Suprapubic skin (tissue), 4 donors: Measurements from ENCODE around the gene AXDND1.

Source experiments
- POLR2A ChIP-seq, 2 donors: fragments of 450-650 bp; IDR thresholded peaks; one replicate each; pipeline ENCODE4 v1.6.1; 2017; ENCODE audit warnings: antibody characterized with exemption in 2 of 2, mild to moderate bottlenecking in 2 of 2, moderate library complexity in 2 of 2
- POLR2AphosphoS5 ChIP-seq, 3 donors: sonication (generic); formaldehyde crosslinking; IDR thresholded peaks; one replicate each; pipeline ENCODE4 v1.6.1; 2017; ENCODE audit warnings: antibody characterized with exemption in 3 of 3
- TF ChIP-seq, protein P1 (sequence below), 2 donors: fragments of 200-600 bp in 1 of 2; fragments of 450-650 bp in 1 of 2; sonication (generic) in 1 of 2; IDR thresholded peaks; one replicate each; pipeline ENCODE4 v1.5.1; 2016 to 2019; ENCODE audit warnings: antibody characterized with exemption in 2 of 2, mild to moderate bottlenecking in 1 of 2, moderate library complexity in 1 of 2

DNA sequence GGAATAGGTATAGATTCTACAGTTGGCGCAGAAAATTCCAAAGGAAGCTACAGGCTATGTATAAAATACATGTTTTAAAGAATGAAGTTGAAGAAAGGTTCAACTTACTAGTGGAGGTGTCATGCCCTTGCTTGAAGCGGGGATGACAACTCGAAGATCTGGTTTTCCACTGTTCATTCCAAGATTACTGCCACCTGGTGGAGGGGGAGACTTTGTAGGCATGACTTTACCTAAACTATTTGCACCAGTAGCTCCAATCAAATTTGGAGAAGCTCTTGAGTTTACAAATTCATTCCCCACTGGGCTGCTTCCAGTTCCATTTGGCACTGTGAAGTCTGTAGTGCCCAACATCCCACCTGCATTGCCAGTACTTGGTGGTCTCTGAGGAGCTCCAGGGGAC is 81.7 kb downstream of the AXDND1 start:
- TF ChIP-seq, protein P1, sequence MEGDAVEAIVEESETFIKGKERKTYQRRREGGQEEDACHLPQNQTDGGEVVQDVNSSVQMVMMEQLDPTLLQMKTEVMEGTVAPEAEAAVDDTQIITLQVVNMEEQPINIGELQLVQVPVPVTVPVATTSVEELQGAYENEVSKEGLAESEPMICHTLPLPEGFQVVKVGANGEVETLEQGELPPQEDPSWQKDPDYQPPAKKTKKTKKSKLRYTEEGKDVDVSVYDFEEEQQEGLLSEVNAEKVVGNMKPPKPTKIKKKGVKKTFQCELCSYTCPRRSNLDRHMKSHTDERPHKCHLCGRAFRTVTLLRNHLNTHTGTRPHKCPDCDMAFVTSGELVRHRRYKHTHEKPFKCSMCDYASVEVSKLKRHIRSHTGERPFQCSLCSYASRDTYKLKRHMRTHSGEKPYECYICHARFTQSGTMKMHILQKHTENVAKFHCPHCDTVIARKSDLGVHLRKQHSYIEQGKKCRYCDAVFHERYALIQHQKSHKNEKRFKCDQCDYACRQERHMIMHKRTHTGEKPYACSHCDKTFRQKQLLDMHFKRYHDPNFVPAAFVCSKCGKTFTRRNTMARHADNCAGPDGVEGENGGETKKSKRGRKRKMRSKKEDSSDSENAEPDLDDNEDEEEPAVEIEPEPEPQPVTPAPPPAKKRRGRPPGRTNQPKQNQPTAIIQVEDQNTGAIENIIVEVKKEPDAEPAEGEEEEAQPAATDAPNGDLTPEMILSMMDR (IDR thresholded peaks at IDR 0.05): no peak
- no peak for TF ChIP-seq POLR2AphosphoS5 (IDR thresholded peaks at IDR 0.05)
- TF ChIP-seq POLR2A (IDR thresholded peaks at IDR 0.05): no peak
